ENCODE results near the gene RNH1. TPM values are rescaled to one million over a fixed set of nuclear protein-coding genes. Genes with fewer than 3 reads are reported as not detected.

The RNH1 gene
- total RNA-seq, 1 donor from 2014 or later, result 142 TPM

- Histone ChIP-seq H3K4me3 (no peak overlapping the region), H3K27ac (replicated peaks) (no peak overlapping the region), H3K9me3 (replicated peaks) (no peaks in the 10 kb centered on the region), H3K27me3 (ENCODE audit: low read depth) (peaks cover 66% of the 10 kb centered on the region), H3K36me3 (no peaks in the 10 kb centered on the region), H3K4me1 (peaks cover 8% of the 10 kb centered on the region)
- TF ChIP-seq CTCF (IDR thresholded peaks at IDR 0.05; ENCODE audit: borderline replicate concordance), result no peak
- intact Hi-C loops (cut with micrococcal nuclease), result no loop called here
- DNase-seq, result no peak
Measured at GRCh38 chr11:550021-550745, 43.1 kb upstream of the RNH1 start.

- H3K27me3 ChIP-seq (ENCODE audit: low read depth), result peaks cover 58% of the 10 kb centered on the region
- DNase-seq, result no peak
- H3K4me1 ChIP-seq, result no peaks in the 10 kb centered on the region
Measured at GRCh38 chr11:548700-549603, 41.9 kb upstream of the RNH1 start.

GRCh38 chr11:545171-545570, 38.1 kb upstream of the RNH1 start:
- H3K36me3 ChIP-seq, result no peaks in the 10 kb centered on the region
- H3K4me3 ChIP-seq, result no peak overlapping the region
- no peaks in the 10 kb centered on the region for H3K9me3 ChIP-seq (replicated peaks)
- intact Hi-C loops (cut with micrococcal nuclease), result no loop called here
- H3K4me1 ChIP-seq, result no peaks in the 10 kb centered on the region
- peaks cover 29% of the 10 kb centered on the region for H3K27me3 ChIP-seq (ENCODE audit: low read depth)
- no peak for TF ChIP-seq CTCF (IDR thresholded peaks at IDR 0.05; ENCODE audit: borderline replicate concordance)
- no peak for DNase-seq
- H3K27ac ChIP-seq (replicated peaks), result no peak overlapping the region

More at GRCh38 chr11:548700-549603, 41.9 kb upstream of the RNH1 start:
- H3K27ac ChIP-seq (replicated peaks), result no peak overlapping the region
- TF ChIP-seq CTCF (IDR thresholded peaks at IDR 0.05; ENCODE audit: borderline replicate concordance), result no peak
- intact Hi-C loops (cut with micrococcal nuclease), result no loop called here
- no peak overlapping the region for H3K4me3 ChIP-seq
- no peaks in the 10 kb centered on the region for H3K9me3 ChIP-seq (replicated peaks)
- H3K36me3 ChIP-seq, result no peaks in the 10 kb centered on the region

GRCh38 chr11:544817-545166, 37.8 kb upstream of the RNH1 start:
- no peak for TF ChIP-seq CTCF (IDR thresholded peaks at IDR 0.05; ENCODE audit: borderline replicate concordance)
- H3K4me1 ChIP-seq, result no peaks in the 10 kb centered on the region
- H3K9me3 ChIP-seq (replicated peaks), result no peaks in the 10 kb centered on the region
- no peaks in the 10 kb centered on the region for H3K36me3 ChIP-seq
- no peak for DNase-seq
- H3K4me3 ChIP-seq, result no peak overlapping the region
- no peak overlapping the region for H3K27ac ChIP-seq (replicated peaks)
- peaks cover 29% of the 10 kb centered on the region for H3K27me3 ChIP-seq (ENCODE audit: low read depth)
- intact Hi-C loops (cut with micrococcal nuclease), result no loop called here

GRCh38 chr11:541433-541885, 34.4 kb upstream of the RNH1 start:
- Histone ChIP-seq H3K4me1 (peaks cover 14% of the 10 kb centered on the region), H3K27ac (replicated peaks) (no peak overlapping the region), H3K9me3 (replicated peaks) (no peaks in the 10 kb centered on the region), H3K36me3 (no peaks in the 10 kb centered on the region), H3K27me3 (ENCODE audit: low read depth) (peaks cover 43% of the 10 kb centered on the region), H3K4me3 (no peak overlapping the region)
- TF ChIP-seq CTCF (IDR thresholded peaks at IDR 0.05; ENCODE audit: borderline replicate concordance), result no peak
- DNase-seq, result no peak
- intact Hi-C loops (cut with micrococcal nuclease), result no loop called here
